ENCODE results near the gene SPIRE2. TPM values are rescaled to one million over a fixed set of nuclear protein-coding genes. Genes with fewer than 3 reads are reported as not detected.
A peak's percentile ranks its signal among the peaks of the same experiment; 100 is the strongest.

SPIRE2 gene, protein sequence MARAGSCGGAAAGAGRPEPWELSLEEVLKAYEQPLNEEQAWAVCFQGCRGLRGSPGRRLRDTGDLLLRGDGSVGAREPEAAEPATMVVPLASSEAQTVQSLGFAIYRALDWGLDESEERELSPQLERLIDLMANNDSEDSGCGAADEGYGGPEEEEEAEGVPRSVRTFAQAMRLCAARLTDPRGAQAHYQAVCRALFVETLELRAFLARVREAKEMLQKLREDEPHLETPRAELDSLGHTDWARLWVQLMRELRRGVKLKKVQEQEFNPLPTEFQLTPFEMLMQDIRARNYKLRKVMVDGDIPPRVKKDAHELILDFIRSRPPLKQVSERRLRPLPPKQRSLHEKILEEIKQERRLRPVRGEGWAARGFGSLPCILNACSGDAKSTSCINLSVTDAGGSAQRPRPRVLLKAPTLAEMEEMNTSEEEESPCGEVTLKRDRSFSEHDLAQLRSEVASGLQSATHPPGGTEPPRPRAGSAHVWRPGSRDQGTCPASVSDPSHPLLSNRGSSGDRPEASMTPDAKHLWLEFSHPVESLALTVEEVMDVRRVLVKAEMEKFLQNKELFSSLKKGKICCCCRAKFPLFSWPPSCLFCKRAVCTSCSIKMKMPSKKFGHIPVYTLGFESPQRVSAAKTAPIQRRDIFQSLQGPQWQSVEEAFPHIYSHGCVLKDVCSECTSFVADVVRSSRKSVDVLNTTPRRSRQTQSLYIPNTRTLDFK
- polyA plus RNA-seq (2013, experiment 1 of 2), result 1.4 TPM
- 1.3 TPM for polyA plus RNA-seq (2013, experiment 2 of 2)

DNA sequence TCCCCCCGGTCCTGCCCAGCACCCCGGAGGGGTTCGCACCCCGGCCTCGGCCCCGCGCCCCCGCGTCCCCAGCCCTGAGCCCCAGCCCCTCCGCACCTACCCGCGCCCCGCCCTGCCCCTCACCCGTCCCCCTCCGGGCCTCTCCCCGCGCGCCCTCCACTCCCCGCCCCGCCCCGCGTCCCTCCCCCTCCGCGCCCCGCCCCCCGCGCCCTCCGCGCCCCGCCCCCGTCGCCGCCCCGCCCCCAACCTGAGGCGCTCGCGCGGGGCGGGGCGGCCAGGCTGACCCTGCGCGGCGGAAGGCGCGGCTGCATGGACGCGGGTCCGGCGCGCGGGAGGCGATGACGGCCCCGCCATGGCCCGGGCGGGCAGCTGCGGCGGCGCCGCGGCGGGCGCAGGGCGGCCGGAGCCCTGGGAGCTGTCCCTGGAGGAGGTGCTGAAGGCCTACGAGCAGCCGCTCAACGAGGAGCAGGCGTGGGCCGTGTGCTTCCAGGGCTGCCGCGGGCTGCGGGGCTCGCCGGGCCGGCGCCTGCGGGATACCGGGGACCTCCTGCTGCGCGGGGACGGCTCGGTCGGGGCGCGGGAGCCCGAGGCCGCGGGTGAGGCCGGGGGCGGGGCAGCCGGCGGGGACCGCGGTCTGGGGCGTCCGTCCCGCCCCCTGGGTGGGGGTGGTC, at the start of gene SPIRE2:
SPIRE2 (plus strand) TSS at position 277 of the 671 bp plus-strand sequence; CDS start at position 353, 76 bp downstream.
- peak within 1 kb of the TSS; percentile 33 for H2AFZ ChIP-seq (ENCODE audit: low read depth, low read length)
- DNase-seq, result peak; percentile 81
- H3K79me1 ChIP-seq (replicated peaks; ENCODE audit: low read length, poor library complexity, severe bottlenecking), result no peaks in the 10 kb centered on the region
- H3K23ac ChIP-seq (ENCODE audit: low read length in 2 of 2), result no peak within 1 kb of the TSS
- peak within 1 kb of the TSS; percentile 83 for H2BK120ac ChIP-seq (ENCODE audit: low read depth, low read length)
- no peak within 1 kb of the TSS for H3K27ac ChIP-seq (ENCODE audit: low read length, poor library complexity, severe bottlenecking)
- H4K91ac ChIP-seq (ENCODE audit: low read length), result peak within 1 kb of the TSS; percentile 65
- peak within 1 kb of the TSS in 1 of 2 experiments; percentile 11 for H3K4ac ChIP-seq (ENCODE audit: low read depth in 1 of 2, low read length in 2 of 2)
- peak within 1 kb of the TSS; percentile 85 for H3K9ac ChIP-seq (ENCODE audit: low read length)
- H3K14ac ChIP-seq (ENCODE audit: low read length in 2 of 2), result no peak within 1 kb of the TSS
- no peak within 1 kb of the TSS for H2BK5ac ChIP-seq (ENCODE audit: low read depth, low read length, poor library complexity, severe bottlenecking)
- no peak within 1 kb of the TSS for H2BK12ac ChIP-seq (ENCODE audit: low read length in 2 of 2)
- under 1% methylated on average over 38 of the region's 98 CpGs for WGBS
- H2BK15ac ChIP-seq (ENCODE audit: low read depth, poor library complexity, severe bottlenecking), result peak within 1 kb of the TSS; percentile 67
- H3K18ac ChIP-seq (ENCODE audit: low read depth in 1 of 2, low read length in 2 of 2), result peak within 1 kb of the TSS; percentile 54 to 66
- H2AK5ac ChIP-seq (ENCODE audit: low read length, severe bottlenecking), result no peak within 1 kb of the TSS
- no peaks in the 10 kb centered on the region for H3K27me3 ChIP-seq (ENCODE audit: control insufficient read depth in 1 of 2, insufficient read depth in 1 of 2, low read length in 2 of 2)
- peak within 1 kb of the TSS; percentile 66 to 81 for H3K4me3 ChIP-seq (ENCODE audit: insufficient read depth in 1 of 2, low read depth in 1 of 2, low read length in 2 of 2)
- peak within 1 kb of the TSS; percentile 93 for H3K4me2 ChIP-seq (ENCODE audit: low read length, poor library complexity, severe bottlenecking)
- no peaks in the 10 kb centered on the region for H3K9me3 ChIP-seq (ENCODE audit: control insufficient read depth, low read length)
- peaks cover 0 to 3% of the 10 kb centered on the region in 2 experiments for H3K36me3 ChIP-seq (ENCODE audit: control insufficient read depth in 1 of 2, insufficient read depth in 2 of 2, low read depth in 1 of 2, low read length in 2 of 2)
- peaks cover 17% of the 10 kb centered on the region for H3K4me1 ChIP-seq (ENCODE audit: control insufficient read depth, insufficient read depth, low read depth, low read length)
- peak within 1 kb of the TSS; percentile 49 for H4K8ac ChIP-seq (ENCODE audit: low read length)

DNA sequence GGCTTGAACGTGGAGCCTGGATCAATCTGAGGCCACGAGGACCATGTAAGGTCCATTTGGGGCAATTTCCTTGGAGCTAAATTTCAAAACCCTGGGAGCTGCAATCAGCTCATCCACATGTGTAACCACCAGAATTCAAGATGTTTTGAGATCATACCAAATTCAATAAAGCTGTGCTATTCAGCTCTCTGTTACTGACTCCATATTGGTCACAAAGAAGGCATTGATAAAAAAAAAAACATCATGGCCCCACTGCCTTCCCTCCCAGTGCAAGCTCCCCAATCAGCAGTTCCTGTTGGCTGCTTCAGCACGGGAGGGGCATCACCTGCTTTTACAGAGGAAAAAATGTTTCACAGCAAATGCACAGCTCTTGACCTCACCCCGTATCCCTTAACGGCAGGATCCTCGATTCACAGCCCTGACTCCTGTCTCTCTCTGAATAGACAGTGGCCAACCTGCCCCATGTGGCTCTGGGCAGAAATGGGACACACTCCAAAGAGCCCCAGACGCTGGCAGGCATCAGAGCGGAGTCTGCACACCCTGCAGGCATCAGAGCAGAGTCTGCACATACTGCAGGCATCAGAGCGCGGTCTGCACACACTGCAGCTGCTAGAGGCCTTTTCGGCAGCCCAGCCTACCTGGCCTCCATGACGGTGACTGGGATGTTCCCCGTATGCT, 48.9 kb upstream of the SPIRE2 start:
- H3K18ac ChIP-seq (ENCODE audit: low read depth in 1 of 2, low read length in 2 of 2), result no peak overlapping the region
- peak overlapping the region in 1 of 2 experiments; percentile 22 for H3K4me3 ChIP-seq (ENCODE audit: insufficient read depth in 1 of 2, low read depth in 1 of 2, low read length in 2 of 2)
- H3K4me1 ChIP-seq (ENCODE audit: control insufficient read depth, insufficient read depth, low read depth, low read length), result no peaks in the 10 kb centered on the region
- H2BK120ac ChIP-seq (ENCODE audit: low read depth, low read length), result no peak overlapping the region
- no peak overlapping the region for H4K91ac ChIP-seq (ENCODE audit: low read length)
- no peak overlapping the region for H3K27ac ChIP-seq (ENCODE audit: low read length, poor library complexity, severe bottlenecking)
- H2BK5ac ChIP-seq (ENCODE audit: low read depth, low read length, poor library complexity, severe bottlenecking), result no peak overlapping the region
- no peak overlapping the region for H2BK12ac ChIP-seq (ENCODE audit: low read length in 2 of 2)
- H3K9me3 ChIP-seq (ENCODE audit: control insufficient read depth, low read length), result no peaks in the 10 kb centered on the region
- peaks cover 3 to 33% of the 10 kb centered on the region in 2 experiments for H3K36me3 ChIP-seq (ENCODE audit: control insufficient read depth in 1 of 2, insufficient read depth in 2 of 2, low read depth in 1 of 2, low read length in 2 of 2)
- H4K8ac ChIP-seq (ENCODE audit: low read length), result no peak overlapping the region
- 97% methylated on average over 13 of the region's 13 CpGs for WGBS
- no peak overlapping the region for H3K4me2 ChIP-seq (ENCODE audit: low read length, poor library complexity, severe bottlenecking)
- no peak overlapping the region for H3K9ac ChIP-seq (ENCODE audit: low read length)
- H3K14ac ChIP-seq (ENCODE audit: low read length in 2 of 2), result no peak overlapping the region
- H2AFZ ChIP-seq (ENCODE audit: low read depth, low read length), result peak overlapping the region; percentile 2
- H3K79me1 ChIP-seq (replicated peaks; ENCODE audit: low read length, poor library complexity, severe bottlenecking), result peaks cover 3% of the 10 kb centered on the region
- H2AK5ac ChIP-seq (ENCODE audit: low read length, severe bottlenecking), result no peak overlapping the region
- no peak overlapping the region for H3K4ac ChIP-seq (ENCODE audit: low read depth in 1 of 2, low read length in 2 of 2)
- H2BK15ac ChIP-seq (ENCODE audit: low read depth, poor library complexity, severe bottlenecking), result no peak overlapping the region
- no peaks in the 10 kb centered on the region for H3K27me3 ChIP-seq (ENCODE audit: control insufficient read depth in 1 of 2, insufficient read depth in 1 of 2, low read length in 2 of 2)
- no peak overlapping the region for H3K23ac ChIP-seq (ENCODE audit: low read length in 2 of 2)
- DNase-seq, result no peak

- 89% methylated on average over 5 of the region's 6 CpGs for WGBS
- Histone ChIP-seq H3K18ac (ENCODE audit: low read depth in 1 of 2, low read length in 2 of 2) (no peak overlapping the region), H3K14ac (ENCODE audit: low read length in 2 of 2) (no peak overlapping the region), H2BK15ac (ENCODE audit: low read depth, poor library complexity, severe bottlenecking) (no peak overlapping the region), H4K91ac (ENCODE audit: low read length) (no peak overlapping the region), H3K4me3 (ENCODE audit: insufficient read depth in 1 of 2, low read depth in 1 of 2, low read length in 2 of 2) (peak overlapping the region in 1 of 2 experiments; percentile 22), H2AFZ (ENCODE audit: low read depth, low read length) (peak overlapping the region; percentile 2), H3K79me1 (replicated peaks; ENCODE audit: low read length, poor library complexity, severe bottlenecking) (peaks cover 3% of the 10 kb centered on the region), H2AK5ac (ENCODE audit: low read length, severe bottlenecking) (no peak overlapping the region), H3K4ac (ENCODE audit: low read depth in 1 of 2, low read length in 2 of 2) (no peak overlapping the region), H2BK120ac (ENCODE audit: low read depth, low read length) (no peak overlapping the region), H4K8ac (ENCODE audit: low read length) (no peak overlapping the region), H3K27me3 (ENCODE audit: control insufficient read depth in 1 of 2, insufficient read depth in 1 of 2, low read length in 2 of 2) (no peaks in the 10 kb centered on the region), H3K4me2 (ENCODE audit: low read length, poor library complexity, severe bottlenecking) (no peak overlapping the region), H3K36me3 (ENCODE audit: control insufficient read depth in 1 of 2, insufficient read depth in 2 of 2, low read depth in 1 of 2, low read length in 2 of 2) (peaks cover 3 to 38% of the 10 kb centered on the region in 2 experiments), H3K9ac (ENCODE audit: low read length) (no peak overlapping the region), H2BK5ac (ENCODE audit: low read depth, low read length, poor library complexity, severe bottlenecking) (no peak overlapping the region), H3K4me1 (ENCODE audit: control insufficient read depth, insufficient read depth, low read depth, low read length) (no peaks in the 10 kb centered on the region), H3K27ac (ENCODE audit: low read length, poor library complexity, severe bottlenecking) (no peak overlapping the region), H3K23ac (ENCODE audit: low read length in 2 of 2) (no peak overlapping the region), H3K9me3 (ENCODE audit: control insufficient read depth, low read length) (no peaks in the 10 kb centered on the region), H2BK12ac (ENCODE audit: low read length in 2 of 2) (no peak overlapping the region)
- no peak for DNase-seq
Measured at GRCh38 chr16:89779909-89780305, 48.4 kb upstream of the SPIRE2 start.
